ENCODE measurements around the gene PGC.

DNA sequence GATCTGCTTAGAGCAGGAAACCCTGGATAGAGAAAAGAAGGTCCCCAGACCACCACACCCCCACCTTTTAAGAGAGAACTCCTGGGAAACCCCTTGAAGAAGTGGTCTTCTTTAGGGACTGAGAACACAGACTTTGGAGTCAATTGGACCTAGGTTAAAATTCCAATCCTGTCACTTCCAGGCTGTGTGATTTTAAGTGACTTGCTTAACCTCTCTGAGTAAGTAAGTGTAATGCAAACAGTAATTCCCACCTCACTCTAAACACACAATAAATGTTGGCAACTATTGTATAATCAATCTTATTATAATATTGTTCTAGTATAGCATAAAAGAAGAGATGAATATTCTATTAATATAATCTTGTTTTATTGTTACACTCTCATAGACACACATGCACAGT is 15.0 kb downstream of the PGC start:
- TF ChIP-seq, protein P1, sequence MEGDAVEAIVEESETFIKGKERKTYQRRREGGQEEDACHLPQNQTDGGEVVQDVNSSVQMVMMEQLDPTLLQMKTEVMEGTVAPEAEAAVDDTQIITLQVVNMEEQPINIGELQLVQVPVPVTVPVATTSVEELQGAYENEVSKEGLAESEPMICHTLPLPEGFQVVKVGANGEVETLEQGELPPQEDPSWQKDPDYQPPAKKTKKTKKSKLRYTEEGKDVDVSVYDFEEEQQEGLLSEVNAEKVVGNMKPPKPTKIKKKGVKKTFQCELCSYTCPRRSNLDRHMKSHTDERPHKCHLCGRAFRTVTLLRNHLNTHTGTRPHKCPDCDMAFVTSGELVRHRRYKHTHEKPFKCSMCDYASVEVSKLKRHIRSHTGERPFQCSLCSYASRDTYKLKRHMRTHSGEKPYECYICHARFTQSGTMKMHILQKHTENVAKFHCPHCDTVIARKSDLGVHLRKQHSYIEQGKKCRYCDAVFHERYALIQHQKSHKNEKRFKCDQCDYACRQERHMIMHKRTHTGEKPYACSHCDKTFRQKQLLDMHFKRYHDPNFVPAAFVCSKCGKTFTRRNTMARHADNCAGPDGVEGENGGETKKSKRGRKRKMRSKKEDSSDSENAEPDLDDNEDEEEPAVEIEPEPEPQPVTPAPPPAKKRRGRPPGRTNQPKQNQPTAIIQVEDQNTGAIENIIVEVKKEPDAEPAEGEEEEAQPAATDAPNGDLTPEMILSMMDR (IDR thresholded peaks at IDR 0.05) = no peak
- TF ChIP-seq POLR2A (IDR thresholded peaks at IDR 0.05) (no peak), POLR2AphosphoS5 (IDR thresholded peaks at IDR 0.05) (no peak)
